GF-D8 (cell line): ENCODE results near the gene STBD1.
"Not testable (repeated sequence)": the region's sequence is repeated elsewhere in the genome, so short reads cannot be mapped to it uniquely, and the experiment has no call there.

Source experiments
- DNase-seq: peaks from one replicate; lab custom pipeline; 2025; lab: John Stamatoyannopoulos, UW

The STBD1 gene

GRCh38 chr4:76283900-76284299 is 22.6 kb upstream of the STBD1 start:
- no peak for DNase-seq

- not testable (repeated sequence) for DNase-seq
These were observed 18.7 kb upstream of the STBD1 start for GRCh38 chr4:76287811-76288210.

GRCh38 chr4:76292730-76293129 is 13.8 kb upstream of the STBD1 start:
- no peak for DNase-seq

- peak; percentile 13 for DNase-seq
These were observed 12.8 kb upstream of the STBD1 start for GRCh38 chr4:76293772-76294171.

GRCh38 chr4:76296286-76296820 is 10.2 kb upstream of the STBD1 start:
- DNase-seq = no peak

GRCh38 chr4:76298227-76298626 is 8.3 kb upstream of the STBD1 start:
- DNase-seq = no peak

- peak; percentile 33 for DNase-seq
These were observed 6.5 kb upstream of the STBD1 start for GRCh38 chr4:76300012-76300411.

- DNase-seq = peak; percentile 66
These were observed 5.3 kb upstream of the STBD1 start for GRCh38 chr4:76301068-76301774.

GRCh38 chr4:76301775-76302162 is 4.8 kb upstream of the STBD1 start:
- no peak for DNase-seq

GRCh38 chr4:76302826-76303438 is 3.6 kb upstream of the STBD1 start:
- peak; percentile 76 for DNase-seq

GRCh38 chr4:76305033-76305687 is 1.4 kb upstream of the STBD1 start:
- peak; percentile 16 for DNase-seq

- no peak for DNase-seq
These were observed 538 bp downstream of the STBD1 start for GRCh38 chr4:76306882-76307659.

- no peak for DNase-seq
These were observed 1.1 kb downstream of the STBD1 start for GRCh38 chr4:76307660-76308014.

GRCh38 chr4:76308548-76308947 is 2.0 kb downstream of the STBD1 start:
- DNase-seq = no peak

GRCh38 chr4:76309939-76310550 is 3.5 kb downstream of the STBD1 start:
- no peak for DNase-seq

GRCh38 chr4:76310683-76311082 is 4.2 kb downstream of the STBD1 start:
- no peak for DNase-seq

GRCh38 chr4:76311896-76312331 is 5.4 kb downstream of the STBD1 start:
- DNase-seq = no peak

- DNase-seq = no peak
These were observed 5.9 kb downstream of the STBD1 start for GRCh38 chr4:76312457-76312856.

- no peak for DNase-seq
These were observed 7.0 kb downstream of the STBD1 start for GRCh38 chr4:76313547-76313946.

GRCh38 chr4:76315267-76315918 is 8.9 kb downstream of the STBD1 start:
- DNase-seq = no peak

- DNase-seq = no peak
These were observed 9.6 kb downstream of the STBD1 start for GRCh38 chr4:76316131-76316530.
